H1 (cell line): ENCODE results near the gene ENPP3. TPM values are rescaled to one million over a fixed set of nuclear protein-coding genes. Genes with fewer than 3 reads are reported as not detected.

ENCODE experiments used
- CTCF ChIA-PET: fragments of 300-600 bp; sonication (Branson Sonifier 250); formaldehyde crosslinking; loops from one replicate; lab custom pipeline; 2021; ENCODE audit not compliant: partially characterized antibody; lab: Charles Lee
- POLR2A ChIA-PET: fragments of 300-600 bp; sonication (Branson Sonifier 250); formaldehyde crosslinking; loops from one replicate; lab custom pipeline; 2021; ENCODE audit warnings: inconsistent platforms; ENCODE audit not compliant: partially characterized antibody; lab: Charles Lee
- DNase-seq, 2 experiments: peaks; one replicate each; pipeline versions ENCODE4 v3.0.0 to v3.0.0-alpha.2; 2010 to 2022; ENCODE audit warnings: low spot score in 2 of 2, low read depth in 1 of 2, mixed read lengths in 1 of 2
- FAIRE-seq: peaks from 2 replicates; lab custom pipeline; 2011; peaks lifted over from hg19 to GRCh38; lab: Jason Lieb, UNC
- H2AFZ ChIP-seq: 2 replicates; pipeline ENCODE4 v1.8.1; 2012; ENCODE audit warnings: low read length, inconsistent platforms
- H2AK5ac ChIP-seq: 2 replicates; pipeline ENCODE4 v1.6.1; 2013; ENCODE audit warnings: low read depth, low read length
- H2BK120ac ChIP-seq: replicated peaks from 2 replicates; pipeline ENCODE3; 2013; ENCODE audit warnings: low read depth, low read length, inconsistent platforms
- H2BK12ac ChIP-seq: 2 replicates; pipeline ENCODE4 v1.6.1; 2013; ENCODE audit warnings: low read depth, low read length
- H2BK15ac ChIP-seq: 2 replicates; pipeline ENCODE4 v1.6.1; 2013; ENCODE audit warnings: low read length
- H2BK20ac ChIP-seq: 2 replicates; pipeline ENCODE4 v1.6.1; 2013; ENCODE audit warnings: low read length
- H2BK5ac ChIP-seq: 2 replicates; pipeline ENCODE4 v1.6.1; 2013; ENCODE audit warnings: low read depth, low read length
- H3K14ac ChIP-seq: 2 replicates; pipeline ENCODE4 v1.6.1; 2013; ENCODE audit warnings: inconsistent platforms; ENCODE audit not compliant: insufficient read length
- H3K18ac ChIP-seq: 2 replicates; pipeline ENCODE4 v1.6.1; 2013; ENCODE audit warnings: low read length; ENCODE audit errors: extremely low read depth
- H3K23ac ChIP-seq: 2 replicates; pipeline ENCODE4 v1.6.1; 2013; ENCODE audit warnings: inconsistent platforms; ENCODE audit not compliant: insufficient read length
- H3K23me2 ChIP-seq: 2 replicates; pipeline ENCODE4 v1.6.1; 2013; ENCODE audit warnings: low read depth, low read length
- H3K27ac ChIP-seq: 2 replicates; pipeline ENCODE4 v1.6.1; 2011; ENCODE audit warnings: low read depth, low read length, inconsistent platforms
- H3K27me3 ChIP-seq, 4 experiments: replicated peaks in 1 of 4; 1 replicate in 1 of 4; 2 replicates in 3 of 4; pipeline versions ENCODE4 v1.6.1 to v1.8.1; 2011 to 2013; ENCODE audit warnings: low read length in 3 of 4, mild to moderate bottlenecking in 3 of 4, inconsistent platforms in 2 of 4, mixed read lengths in 2 of 4, moderate library complexity in 1 of 4; ENCODE audit not compliant: control insufficient read depth in 3 of 4, insufficient read depth in 3 of 4; ENCODE audit errors: extremely low read depth in 1 of 4
- H3K36me3 ChIP-seq, 4 experiments: 2 replicates each; pipeline versions ENCODE4 v1.6.1 to v1.8.1; 2011 to 2013; ENCODE audit warnings: mild to moderate bottlenecking in 4 of 4, low read length in 3 of 4, moderate library complexity in 2 of 4, control low read depth in 1 of 4, inconsistent platforms in 1 of 4; ENCODE audit not compliant: insufficient read depth in 4 of 4, control insufficient read depth in 2 of 4
- H3K4ac ChIP-seq: replicated peaks from 2 replicates; pipeline ENCODE3; 2013; ENCODE audit warnings: low read length, low read depth, mixed read lengths, inconsistent platforms; ENCODE audit not compliant: insufficient read length
- H3K4me1 ChIP-seq, 4 experiments: replicated peaks in 1 of 4; 1 replicate in 1 of 4; 2 replicates in 3 of 4; pipeline versions ENCODE4 v1.6.1 to v1.8.1; 2011 to 2013; ENCODE audit warnings: low read length in 3 of 4, inconsistent platforms in 2 of 4, mixed read lengths in 1 of 4; ENCODE audit not compliant: insufficient read depth in 4 of 4, control insufficient read depth in 3 of 4
- H3K4me2 ChIP-seq, 2 experiments: 2 replicates each; pipeline versions ENCODE4 v1.6.1 to v1.8.1; 2011 to 2013; ENCODE audit warnings: low read depth in 2 of 2, low read length in 2 of 2, control low read depth in 1 of 2, inconsistent platforms in 1 of 2, mild to moderate bottlenecking in 1 of 2; ENCODE audit not compliant: insufficient read depth in 1 of 2
- H3K4me3 ChIP-seq, 4 experiments: fragments of 200-600, 300-600 bp in 1 of 4; sonication (generic), shearing (Covaris generic), sonication (Bioruptor Twin) in 1 of 4; 2 replicates each; pipeline versions ENCODE4 v1.5.1 to v1.8.1; 2011 to 2016; ENCODE audit warnings: low read length in 4 of 4, low read depth in 3 of 4, control low read depth in 2 of 4, inconsistent platforms in 2 of 4, mild to moderate bottlenecking in 2 of 4, mixed read lengths in 1 of 4, moderate library complexity in 1 of 4; ENCODE audit not compliant: insufficient read depth in 2 of 4; ENCODE audit errors: extremely low read depth in 1 of 4
- H3K56ac ChIP-seq: replicated peaks from 2 replicates; pipeline ENCODE3; 2013; ENCODE audit warnings: low read depth, mild to moderate bottlenecking, mixed read lengths, low read length, inconsistent platforms; ENCODE audit not compliant: insufficient read length
- H3K79me1 ChIP-seq: 2 replicates; pipeline ENCODE4 v1.6.1; 2013; ENCODE audit warnings: low read depth, low read length, control low read depth
- H3K79me2 ChIP-seq, 2 experiments: 2 replicates each; pipeline versions ENCODE4 v1.6.1 to v1.8.1; 2012 to 2013; ENCODE audit warnings: low read length in 2 of 2, mild to moderate bottlenecking in 2 of 2, inconsistent platforms in 1 of 2; ENCODE audit not compliant: insufficient read depth in 2 of 2, control insufficient read depth in 1 of 2
- H3K9ac ChIP-seq, 4 experiments: replicated peaks in 1 of 4; 1 replicate in 1 of 4; 2 replicates in 3 of 4; pipeline versions ENCODE4 v1.6.1 to v1.8.1; 2011 to 2013; ENCODE audit warnings: low read depth in 3 of 4, low read length in 3 of 4, control low read depth in 2 of 4, mild to moderate bottlenecking in 2 of 4, moderate library complexity in 2 of 4, inconsistent platforms in 1 of 4; ENCODE audit errors: extremely low read depth in 1 of 4
- H3K9me3 ChIP-seq, 2 experiments: 2 replicates each; pipeline versions ENCODE4 v1.6.1 to v1.8.1; 2012 to 2013; ENCODE audit warnings: mild to moderate bottlenecking in 2 of 2, moderate library complexity in 2 of 2, control low read depth in 1 of 2, inconsistent platforms in 1 of 2, low read depth in 1 of 2, low read length in 1 of 2, mixed read lengths in 1 of 2; ENCODE audit not compliant: insufficient read depth in 2 of 2
- H4K20me1 ChIP-seq, 2 experiments: replicated peaks in 1 of 2; 2 replicates each; pipeline versions ENCODE3 to v1.8.1; 2011 to 2013; ENCODE audit warnings: inconsistent platforms in 2 of 2, low read length in 2 of 2, mild to moderate bottlenecking in 1 of 2; ENCODE audit not compliant: insufficient read depth in 2 of 2, control insufficient read depth in 1 of 2
- H4K5ac ChIP-seq: 2 replicates; pipeline ENCODE4 v1.6.1; 2013; ENCODE audit warnings: low read length, low read depth, mixed read lengths, inconsistent platforms; ENCODE audit not compliant: insufficient read length
- H4K8ac ChIP-seq: 2 replicates; pipeline ENCODE4 v1.8.0; 2013; ENCODE audit warnings: mild to moderate bottlenecking, moderate library complexity, low read length, inconsistent platforms; ENCODE audit not compliant: insufficient read depth; ENCODE audit errors: extremely low read depth
- H4K91ac ChIP-seq: replicated peaks from 2 replicates; pipeline ENCODE3; 2013; ENCODE audit warnings: low read length, mixed read lengths, inconsistent platforms; ENCODE audit not compliant: insufficient read length
- ASH2L ChIP-seq: fragments of 200-600, 300-600 bp; sonication (generic); IDR thresholded peaks from one replicate; pipeline ENCODE4 v1.7.1; 2017; ENCODE audit warnings: low read length
- BRCA1 ChIP-seq: IDR thresholded peaks from 2 replicates; pipeline ENCODE4 v1.6.1; 2012; ENCODE audit warnings: low read depth, low read length, improper control_type of control experiment
- CREB1 ChIP-seq: IDR thresholded peaks from 2 replicates; pipeline ENCODE4 v1.6.1; 2012; ENCODE audit warnings: inconsistent platforms
- E2F6 ChIP-seq: IDR thresholded peaks from 2 replicates; pipeline ENCODE4 v1.6.1; 2012; ENCODE audit warnings: inconsistent platforms
- HDAC2 ChIP-seq, 2 experiments: fragments of 300-600 bp in 1 of 2; sonication (generic) in 1 of 2; IDR thresholded peaks; 2 replicates each; pipeline ENCODE4 v1.6.1; 2011 to 2012; ENCODE audit warnings: low read depth in 2 of 2, low read length in 2 of 2, mild to moderate bottlenecking in 2 of 2, moderate library complexity in 2 of 2, borderline replicate concordance in 1 of 2, inconsistent platforms in 1 of 2
- NRF1 ChIP-seq: IDR thresholded peaks from 2 replicates; pipeline ENCODE4 v1.6.1; 2011; ENCODE audit warnings: mild to moderate bottlenecking, low read depth, low read length, improper control_type of control experiment
- POLR2A ChIP-seq, 2 experiments: IDR thresholded peaks; 1 replicate in 1 of 2; 2 replicates in 1 of 2; pipeline ENCODE4 v1.6.1; 2011; ENCODE audit warnings: low read depth in 2 of 2, low read length in 2 of 2, mild to moderate bottlenecking in 2 of 2; ENCODE audit errors: control extremely low read depth in 1 of 2
- POU5F1 ChIP-seq: IDR thresholded peaks from 2 replicates; pipeline ENCODE4 v1.6.1; 2011; ENCODE audit warnings: low read depth, mild to moderate bottlenecking, low read length, moderate library complexity
- SAP30 ChIP-seq: fragments of 300-600 bp; sonication (generic); IDR thresholded peaks from 2 replicates; pipeline ENCODE4 v1.7.1; 2012; ENCODE audit warnings: low read length, moderate library complexity, mild to moderate bottlenecking, inconsistent platforms; ENCODE audit not compliant: insufficient read depth, insufficient replicate concordance
- SIX5 ChIP-seq: IDR thresholded peaks from 2 replicates; pipeline ENCODE4 v1.6.1; 2011; ENCODE audit warnings: mild to moderate bottlenecking, low read depth, low read length
- SRF ChIP-seq: IDR thresholded peaks from 2 replicates; pipeline ENCODE4 v1.6.1; 2011; ENCODE audit warnings: mild to moderate bottlenecking, low read depth, low read length, moderate library complexity
- TAF7 ChIP-seq: optimal IDR thresholded peaks from 2 replicates; pipeline ENCODE3; 2011; ENCODE audit warnings: low read depth, mild to moderate bottlenecking, inconsistent platforms, low read length, moderate library complexity, borderline replicate concordance
- WGBS, 2 experiments: shearing (Covaris generic) in 1 of 2; methylation state at CpG; one replicate each; pipeline versions ENCODE4 v1.1.6 to v1.1.7; 2013 to 2015; ENCODE audit warnings: low lambda C conversion rate in 2 of 2, mixed read lengths in 2 of 2, inconsistent platforms in 1 of 2, low coverage in 1 of 2, missing lambda C conversion rate in 1 of 2; ENCODE audit not compliant: insufficient replicate concordance in 2 of 2, insufficient coverage in 1 of 2, insufficient read length in 1 of 2; ENCODE audit errors: extremely low coverage in 1 of 2, missing lambda C conversion rate in 1 of 2; 5-methylcytosine and 5-hydroxymethylcytosine counted together
- polyA plus RNA-seq, 7 experiments: library from polyadenylated mRNA; depleted of rRNA in 3 of 7; stranded (reverse) in 5 of 7; unstranded in 2 of 7; fragments of >200 nt in 5 of 7; fragments of 200-250 nt in 2 of 7; gene quantifications; 1 replicate in 5 of 7; 2 replicates in 1 of 7; 4 replicates in 1 of 7; pipeline versions ENCODE4 v1.2.1 to v1.2.3, GENCODE V29; 2011 to 2013; ENCODE audit warnings: missing spikeins in 2 of 7, mixed read lengths in 2 of 7
- total RNA-seq: library from RNA; stranded (reverse); fragmentation: NEBNext Ultra II Directional; extraction: Animal tissue kit (Norgen Biotek cat#: 25700); gene quantifications from 2 replicates; pipeline ENCODE4 v1.2.1, GENCODE V29; 2021

Gene ENPP3
- total and polyA plus RNA-seq, 2 of the 8 experiments (the other 6 are each of a cell fraction or from before 2014, with no cell fraction given): 0.11 TPM; not detected in 1

GRCh38 chr6:131724114-131724513, 87.0 kb downstream of the ENPP3 start:
- ChIA-PET POLR2A (no interaction called here), CTCF (interaction anchor here (1.5 kb wide), 1 partner anchor 186 kb away, joined by 4 read pairs; no protein-coding TSS in a partner anchor)
- Histone ChIP-seq H3K14ac (no peak overlapping the region), H3K18ac (no peak overlapping the region), H4K8ac (no peak overlapping the region), H3K4me2 (no peak overlapping the region), H3K27me3 (no peaks in the 10 kb centered on the region), H3K36me3 (no peaks in the 10 kb centered on the region), H3K27ac (no peak overlapping the region), H2BK20ac (no peak overlapping the region), H2BK120ac (no peak overlapping the region), H2BK12ac (no peak overlapping the region), H3K79me1 (no peaks in the 10 kb centered on the region), H2BK15ac (no peak overlapping the region), H4K91ac (no peak overlapping the region), H3K9ac (no peak overlapping the region), H3K4ac (no peak overlapping the region), H3K9me3 (peaks cover 0 to 10% of the 10 kb centered on the region in 2 experiments; a peak in 1 of 4 replicates), H3K4me3 (no peak overlapping the region), H3K23me2 (no peaks in the 10 kb centered on the region), H3K79me2 (no peaks in the 10 kb centered on the region), H2BK5ac (no peak overlapping the region), H3K56ac (no peak overlapping the region), H4K20me1 (no peaks in the 10 kb centered on the region), H3K4me1 (no peaks in the 10 kb centered on the region), H3K23ac (no peak overlapping the region), H4K5ac (no peak overlapping the region), H2AK5ac (no peak overlapping the region), H2AFZ (no peak overlapping the region)
- DNase-seq (no peak), FAIRE-seq (no peak)
- 68% methylated on average over 2 of the region's 2 CpGs; no CpG with 5 or more reads in 1 of the 2 experiments for WGBS, 2 experiments
- TF ChIP-seq TAF7: no peak
- TF ChIP-seq POLR2A (IDR thresholded peaks at IDR 0.05; ENCODE audit: control extremely low read depth in 1 of 2, low read depth in 2 of 2, low read length in 2 of 2): no peak
- no peak for TF ChIP-seq BRCA1
- TF ChIP-seq E2F6: no peak
- no peak for TF ChIP-seq HDAC2 (IDR thresholded peaks at IDR 0.05; ENCODE audit: borderline replicate concordance in 1 of 2, low read depth in 2 of 2, low read length in 2 of 2)
- no peak for TF ChIP-seq SIX5
- no peak for TF ChIP-seq ASH2L
- no peak for TF ChIP-seq POU5F1
- TF ChIP-seq SRF: no peak
- no peak for TF ChIP-seq NRF1
- TF ChIP-seq CREB1: no peak
- no peak for TF ChIP-seq SAP30
